ENCODE measurements around the gene C1orf115. TPM values are rescaled to one million over a fixed set of nuclear protein-coding genes. Genes with fewer than 3 reads are reported as not detected.

The C1orf115 gene
- total and polyA plus RNA-seq, 9 of the 15 experiments (the other 6 are each of a cell fraction or from before 2014, with no cell fraction given) = not detected

- TF ChIP-seq ARID2 (IDR thresholded peaks at IDR 0.05) = no peak
These were observed 51.7 kb downstream of the C1orf115 start (continued) for GRCh38 chr1:220741825-220742224.

- Histone ChIP-seq H3K27ac (ENCODE audit: extremely low read depth, low read depth, low read length) (no peak overlapping the region), H3K79me2 (ENCODE audit: control insufficient read depth, insufficient read depth, low read length) (no peaks in the 10 kb centered on the region), H2AFZ (ENCODE audit: low read depth, low read length) (no peak overlapping the region), H3K4me2 (ENCODE audit: insufficient read depth, low read length) (no peak overlapping the region), H3K9ac (ENCODE audit: insufficient read depth in 1 of 2, low read depth in 2 of 2, low read length in 2 of 2) (no peak overlapping the region), H3K9me1 (ENCODE audit: control insufficient read depth, insufficient read depth, low read length) (no peaks in the 10 kb centered on the region), H4K20me1 (replicated peaks; ENCODE audit: control insufficient read depth, insufficient read depth, low read length) (no peaks in the 10 kb centered on the region), H3K36me3 (ENCODE audit: control insufficient read depth, insufficient read depth, low read length) (no peaks in the 10 kb centered on the region), H3K27me3 (ENCODE audit: control insufficient read depth in 2 of 2, insufficient read depth in 2 of 2, low read length in 2 of 2) (peaks cover 5 to 15% of the 10 kb centered on the region in 2 experiments), H3K9me3 (replicated peaks; ENCODE audit: control insufficient read depth, insufficient read depth, low read depth, low read length) (no peaks in the 10 kb centered on the region), H3K4me1 (replicated peaks in 1 of 2; ENCODE audit: control insufficient read depth in 2 of 2, insufficient read depth in 2 of 2, low read length in 2 of 2) (no peaks in the 10 kb centered on the region), H3K4me3 (no peak overlapping the region)
- intact Hi-C loops (cut with micrococcal nuclease) = no loop called here
- TF ChIP-seq, protein P1, sequence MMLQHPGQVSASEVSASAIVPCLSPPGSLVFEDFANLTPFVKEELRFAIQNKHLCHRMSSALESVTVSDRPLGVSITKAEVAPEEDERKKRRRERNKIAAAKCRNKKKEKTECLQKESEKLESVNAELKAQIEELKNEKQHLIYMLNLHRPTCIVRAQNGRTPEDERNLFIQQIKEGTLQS (IDR thresholded peaks at IDR 0.05) = peak; percentile 71; the same call in 1 of the 2 replicates
- TF ChIP-seq, protein P1 (CRISPR knock-in tag; conservative IDR thresholded peaks at IDR 0.05) = no peak
- 0 out of 2 replicates have a peak, but pooled peaks have one; percentile 28 for TF ChIP-seq JUNB (CRISPR knock-in tag; conservative IDR thresholded peaks at IDR 0.05)
- TF ChIP-seq RBBP5 (IDR thresholded peaks at IDR 0.05; ENCODE audit: borderline replicate concordance, insufficient read depth, low read length, poor library complexity, severe bottlenecking) = no peak
- no peak for TF ChIP-seq ATF1 (CRISPR knock-in tag; IDR thresholded peaks at IDR 0.05)
- TF ChIP-seq ATF1 (tag; IDR thresholded peaks at IDR 0.05) = peak; percentile 45
- peak; percentile 76 for TF ChIP-seq ATF7 (IDR thresholded peaks at IDR 0.05)
- TF ChIP-seq HMG20A (CRISPR knock-in tag; conservative IDR thresholded peaks at IDR 0.05) = no peak
- CTCF ChIA-PET (ENCODE audit: low intra/inter-chr PET ratio) = no interaction called here
- ATAC-seq (no peak), DNase-seq (ENCODE audit: extremely low read depth in 1 of 4, low spot score in 3 of 4) (no peak), FAIRE-seq (no peak)
- BruUV-seq (replicated peaks) = no TSS peak
- POLR2A ChIA-PET = no interaction called here
- in situ Hi-C loops (cut with MboI) = no loop called here
- 2% methylated on average over 3 of the region's 3 CpGs for WGBS (ENCODE audit: insufficient coverage, low coverage, missing lambda C conversion rate)
These were observed 52.4 kb downstream of the C1orf115 start for GRCh38 chr1:220742520-220742919.
